ENCODE measurements around the gene PRKCE.

DNA sequence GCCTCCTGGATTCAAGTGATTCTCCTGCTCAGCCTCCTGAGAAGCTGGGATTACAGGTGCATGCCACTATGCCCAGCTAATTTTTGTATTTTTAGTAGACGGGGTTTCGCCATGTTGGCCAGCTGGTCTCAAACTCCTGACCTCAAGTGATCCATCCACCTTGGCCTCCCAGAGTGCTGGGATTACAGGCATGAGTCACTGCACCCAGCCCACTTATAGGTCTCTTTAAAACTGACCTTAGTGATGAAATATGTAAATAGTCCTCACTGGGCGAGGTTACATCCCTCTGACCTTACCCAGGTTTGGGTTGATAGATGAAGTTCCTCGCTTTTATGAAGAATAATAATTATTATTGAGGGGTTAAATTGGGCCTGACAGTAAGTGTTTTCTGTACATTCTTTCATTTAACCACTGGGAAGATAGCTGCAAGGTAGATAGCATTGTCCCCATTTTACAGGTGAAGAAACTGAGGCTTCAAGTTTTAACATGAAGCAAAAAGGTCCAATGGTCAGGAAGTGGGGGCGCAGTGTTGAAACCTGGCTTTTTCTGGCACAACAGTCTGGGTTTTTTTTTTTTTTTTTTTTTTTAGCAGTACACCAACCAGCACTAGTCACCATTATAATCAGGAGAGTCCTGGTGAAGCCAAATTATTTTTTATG is 471.0 kb downstream of the PRKCE start:
- TF ChIP-seq GATA3 (IDR thresholded peaks at IDR 0.05; ENCODE audit: low read depth, low read length) (no peak), GATA2 (IDR thresholded peaks at IDR 0.05; ENCODE audit: low read depth, low read length) (no peak)
